Fibroblast of peridontal ligament (primary cell): ENCODE results near the gene PPP2R2C.

Source experiments
- DNase-seq: peaks from one replicate; pipeline ENCODE4 v3.0.0-alpha.2; 2010; ENCODE audit errors: extremely low read depth

Gene PPP2R2C

GRCh38 chr4:6472387-6473263 lies at the start of gene PPP2R2C:
PPP2R2C (minus strand) TSS chr4:6472614; CDS start chr4:6472229, 385 bp downstream.
- DNase-seq, result no peak

GRCh38 chr4:6520978-6521377 lies 48.6 kb upstream of the PPP2R2C start:
- DNase-seq, result no peak

GRCh38 chr4:6520051-6520636 lies 47.7 kb upstream of the PPP2R2C start:
- no peak for DNase-seq

- no peak for DNase-seq
Measured at GRCh38 chr4:6517171-6517570, 44.8 kb upstream of the PPP2R2C start.

GRCh38 chr4:6516762-6517161 lies 44.3 kb upstream of the PPP2R2C start:
- no peak for DNase-seq

GRCh38 chr4:6516281-6516680 lies 43.9 kb upstream of the PPP2R2C start:
- no peak for DNase-seq

- DNase-seq, result no peak
Measured at GRCh38 chr4:6513678-6514077, 41.3 kb upstream of the PPP2R2C start.

- no peak for DNase-seq
Measured at GRCh38 chr4:6509587-6509986, 37.2 kb upstream of the PPP2R2C start.

- no peak for DNase-seq
Measured at GRCh38 chr4:6507345-6507744, 34.9 kb upstream of the PPP2R2C start.

- no peak for DNase-seq
Measured at GRCh38 chr4:6506616-6507140, 34.3 kb upstream of the PPP2R2C start.

GRCh38 chr4:6504900-6505496 lies 32.6 kb upstream of the PPP2R2C start:
- no peak for DNase-seq

GRCh38 chr4:6502747-6503465 lies 30.5 kb upstream of the PPP2R2C start:
- no peak for DNase-seq

GRCh38 chr4:6502147-6502546 lies 29.7 kb upstream of the PPP2R2C start:
- no peak for DNase-seq

GRCh38 chr4:6501171-6501570 lies 28.8 kb upstream of the PPP2R2C start:
- no peak for DNase-seq

- DNase-seq, result no peak
Measured at GRCh38 chr4:6500481-6501140, 28.2 kb upstream of the PPP2R2C start.

- DNase-seq, result no peak
Measured at GRCh38 chr4:6499238-6499600, 26.8 kb upstream of the PPP2R2C start.

- no peak for DNase-seq
Measured at GRCh38 chr4:6498511-6499237, 26.3 kb upstream of the PPP2R2C start.

- DNase-seq, result no peak
Measured at GRCh38 chr4:6497796-6498195, 25.4 kb upstream of the PPP2R2C start.

GRCh38 chr4:6495736-6496135 lies 23.3 kb upstream of the PPP2R2C start:
- DNase-seq, result no peak

GRCh38 chr4:6495296-6495590 lies 22.8 kb upstream of the PPP2R2C start:
- no peak for DNase-seq
